Panc1 (cell line): ENCODE data around the gene ZNF662. TPM values are rescaled to one million over a fixed set of nuclear protein-coding genes. Genes with fewer than 3 reads are reported as not detected.

Experiments
- ATAC-seq: fragments of 200-7000 bp; cut with Tn5 transposase; 2 replicates; pipeline ENCODE4 v1.9.1; 2020; ENCODE audit warnings: mild to moderate bottlenecking, moderate library complexity
- BruUV-seq: library from RNA; stranded (reverse); fragments of 400-500 nt; replicated peaks from 2 replicates; lab custom pipeline; 2021; lab: Mats Ljungman, UMichigan
- CTCF ChIA-PET: fragments of 300-600 bp; sonication (Branson Sonifier 250); formaldehyde crosslinking; loops from one replicate; lab custom pipeline; 2022; ENCODE audit warnings: antibody characterized with exemption; lab: Charles Lee
- POLR2A ChIA-PET: fragments of 300-600 bp; sonication (Branson Sonifier 250); formaldehyde crosslinking; loops from one replicate; lab custom pipeline; 2022; ENCODE audit warnings: antibody characterized with exemption; lab: Charles Lee
- DNase-seq: peaks from one replicate; pipeline ENCODE4 v3.0.0-alpha.2; 2010; ENCODE audit warnings: low read depth, low spot score
- H3K27ac ChIP-seq: 2 replicates; pipeline ENCODE4 v1.5.1; 2011; ENCODE audit warnings: mild to moderate bottlenecking, low read length, inconsistent platforms
- H3K27me3 ChIP-seq: fragments of 200-500 bp; sonication (Bioruptor generic); 2 replicates; pipeline ENCODE4 v1.6.0; 2014; ENCODE audit warnings: low read length, inconsistent platforms; ENCODE audit not compliant: control insufficient read depth, insufficient read depth
- H3K36me3 ChIP-seq: fragments of 200-500 bp; sonication (Bioruptor generic); 2 replicates; pipeline ENCODE4 v1.5.1; 2014; ENCODE audit warnings: inconsistent platforms, mild to moderate bottlenecking, low read length, moderate library complexity; ENCODE audit not compliant: control insufficient read depth, insufficient read depth
- H3K4me1 ChIP-seq: 2 replicates; pipeline ENCODE4 v1.5.1; 2011; ENCODE audit warnings: inconsistent platforms, mild to moderate bottlenecking, low read length, moderate library complexity; ENCODE audit not compliant: control insufficient read depth, insufficient read depth
- H3K4me3 ChIP-seq, 2 experiments: 2 replicates each; pipeline ENCODE4 v1.5.1; 2011 to 2012; ENCODE audit warnings: low read depth in 2 of 2, low read length in 2 of 2, mild to moderate bottlenecking in 2 of 2, inconsistent platforms in 1 of 2, moderate library complexity in 1 of 2
- H3K9me3 ChIP-seq: fragments of 200-500 bp; sonication (Bioruptor generic); 2 replicates; pipeline ENCODE4 v1.5.1; 2014; ENCODE audit warnings: low read depth, mild to moderate bottlenecking, inconsistent platforms, low read length, moderate library complexity; ENCODE audit not compliant: control insufficient read depth, insufficient read depth
- POLR2AphosphoS5 ChIP-seq: IDR thresholded peaks from 2 replicates; pipeline ENCODE4 v1.6.1; 2012; ENCODE audit warnings: mild to moderate bottlenecking, low read depth, low read length, moderate library complexity
- SIN3A ChIP-seq: IDR thresholded peaks from 2 replicates; pipeline ENCODE4 v1.6.1; 2012; ENCODE audit warnings: low read depth, mild to moderate bottlenecking, low read length, moderate library complexity, borderline replicate concordance; ENCODE audit not compliant: insufficient read depth
- TCF7L2 ChIP-seq: IDR thresholded peaks from 2 replicates; pipeline ENCODE4 v1.6.1; 2011; ENCODE audit warnings: mild to moderate bottlenecking, low read depth, low read length, inconsistent platforms
- in situ Hi-C: cut with HindIII; loops from 2 replicates; pipeline ENCODE4 v1.10.0; 2016; ENCODE audit warnings: low sequenced_read_pairs, low pct_unique_long_range_greater_than_20kb
- intact Hi-C: fragments of 100-400 bp; cut with micrococcal nuclease; formaldehyde crosslinking; loops from one replicate; pipeline ENCODE4 v1.10.0; 2022; ENCODE audit not compliant: unreplicated experiment
- total RNA-seq: library from RNA; stranded (reverse); gene quantifications from one replicate; pipeline ENCODE4 v1.2.1, GENCODE V29; 2021; ENCODE audit not compliant: unreplicated experiment
- TF ChIP-seq, protein P1 (sequence below): fragments of 450-650 bp; IDR thresholded peaks from 2 replicates; pipeline ENCODE4 v1.5.1; 2017; ENCODE audit warnings: mild to moderate bottlenecking
- TF ChIP-seq, protein P2 (sequence below), 2 experiments: IDR thresholded peaks; 2 replicates each; pipeline ENCODE4 v1.6.1; 2011 to 2012; ENCODE audit warnings: low read depth in 2 of 2, control low read depth in 1 of 2, low read length in 1 of 2, mild to moderate bottlenecking in 1 of 2, moderate library complexity in 1 of 2; ENCODE audit not compliant: insufficient read depth in 1 of 2

The ZNF662 gene
- total RNA-seq, 1 experiment from 2014 or later: not detected

DNA sequence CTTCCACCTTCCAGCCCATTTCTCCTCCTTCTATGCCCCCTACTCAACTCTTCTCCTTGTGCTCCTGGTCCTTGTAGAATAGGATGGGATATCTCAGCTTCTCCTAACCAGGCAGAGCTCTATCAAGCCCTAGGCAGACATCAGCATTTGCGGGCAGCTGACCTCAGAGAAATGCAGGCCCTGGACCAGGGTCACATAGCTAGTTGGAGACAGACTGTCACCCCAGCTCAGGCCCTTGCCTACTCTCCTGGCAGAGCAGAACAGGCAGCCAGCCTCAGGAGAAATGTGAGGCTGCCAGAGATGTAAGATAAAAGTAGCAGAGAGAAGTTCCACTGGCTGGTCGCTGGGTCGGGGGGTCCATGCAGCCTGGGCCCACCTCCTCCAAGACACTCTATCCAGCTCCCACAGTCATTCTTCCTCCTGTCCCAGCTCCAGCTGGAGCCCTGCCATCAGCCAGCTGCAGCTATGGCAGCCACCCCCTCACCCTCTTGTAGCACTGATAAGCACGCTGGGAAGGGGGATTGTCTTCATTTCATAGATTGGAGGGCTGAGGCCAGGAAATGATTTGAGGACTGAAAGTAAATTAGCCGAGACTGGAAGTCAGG lies 34.2 kb upstream of the ZNF662 start:
- intact Hi-C loops (no loop called here), in situ Hi-C loops (no loop called here)
- H3K36me3 ChIP-seq: no peaks in the 10 kb centered on the region
- no peaks in the 10 kb centered on the region for H3K9me3 ChIP-seq
- no peak for TF ChIP-seq TCF7L2
- TF ChIP-seq, protein P1, sequence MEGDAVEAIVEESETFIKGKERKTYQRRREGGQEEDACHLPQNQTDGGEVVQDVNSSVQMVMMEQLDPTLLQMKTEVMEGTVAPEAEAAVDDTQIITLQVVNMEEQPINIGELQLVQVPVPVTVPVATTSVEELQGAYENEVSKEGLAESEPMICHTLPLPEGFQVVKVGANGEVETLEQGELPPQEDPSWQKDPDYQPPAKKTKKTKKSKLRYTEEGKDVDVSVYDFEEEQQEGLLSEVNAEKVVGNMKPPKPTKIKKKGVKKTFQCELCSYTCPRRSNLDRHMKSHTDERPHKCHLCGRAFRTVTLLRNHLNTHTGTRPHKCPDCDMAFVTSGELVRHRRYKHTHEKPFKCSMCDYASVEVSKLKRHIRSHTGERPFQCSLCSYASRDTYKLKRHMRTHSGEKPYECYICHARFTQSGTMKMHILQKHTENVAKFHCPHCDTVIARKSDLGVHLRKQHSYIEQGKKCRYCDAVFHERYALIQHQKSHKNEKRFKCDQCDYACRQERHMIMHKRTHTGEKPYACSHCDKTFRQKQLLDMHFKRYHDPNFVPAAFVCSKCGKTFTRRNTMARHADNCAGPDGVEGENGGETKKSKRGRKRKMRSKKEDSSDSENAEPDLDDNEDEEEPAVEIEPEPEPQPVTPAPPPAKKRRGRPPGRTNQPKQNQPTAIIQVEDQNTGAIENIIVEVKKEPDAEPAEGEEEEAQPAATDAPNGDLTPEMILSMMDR: no peak
- TF ChIP-seq, protein P2, sequence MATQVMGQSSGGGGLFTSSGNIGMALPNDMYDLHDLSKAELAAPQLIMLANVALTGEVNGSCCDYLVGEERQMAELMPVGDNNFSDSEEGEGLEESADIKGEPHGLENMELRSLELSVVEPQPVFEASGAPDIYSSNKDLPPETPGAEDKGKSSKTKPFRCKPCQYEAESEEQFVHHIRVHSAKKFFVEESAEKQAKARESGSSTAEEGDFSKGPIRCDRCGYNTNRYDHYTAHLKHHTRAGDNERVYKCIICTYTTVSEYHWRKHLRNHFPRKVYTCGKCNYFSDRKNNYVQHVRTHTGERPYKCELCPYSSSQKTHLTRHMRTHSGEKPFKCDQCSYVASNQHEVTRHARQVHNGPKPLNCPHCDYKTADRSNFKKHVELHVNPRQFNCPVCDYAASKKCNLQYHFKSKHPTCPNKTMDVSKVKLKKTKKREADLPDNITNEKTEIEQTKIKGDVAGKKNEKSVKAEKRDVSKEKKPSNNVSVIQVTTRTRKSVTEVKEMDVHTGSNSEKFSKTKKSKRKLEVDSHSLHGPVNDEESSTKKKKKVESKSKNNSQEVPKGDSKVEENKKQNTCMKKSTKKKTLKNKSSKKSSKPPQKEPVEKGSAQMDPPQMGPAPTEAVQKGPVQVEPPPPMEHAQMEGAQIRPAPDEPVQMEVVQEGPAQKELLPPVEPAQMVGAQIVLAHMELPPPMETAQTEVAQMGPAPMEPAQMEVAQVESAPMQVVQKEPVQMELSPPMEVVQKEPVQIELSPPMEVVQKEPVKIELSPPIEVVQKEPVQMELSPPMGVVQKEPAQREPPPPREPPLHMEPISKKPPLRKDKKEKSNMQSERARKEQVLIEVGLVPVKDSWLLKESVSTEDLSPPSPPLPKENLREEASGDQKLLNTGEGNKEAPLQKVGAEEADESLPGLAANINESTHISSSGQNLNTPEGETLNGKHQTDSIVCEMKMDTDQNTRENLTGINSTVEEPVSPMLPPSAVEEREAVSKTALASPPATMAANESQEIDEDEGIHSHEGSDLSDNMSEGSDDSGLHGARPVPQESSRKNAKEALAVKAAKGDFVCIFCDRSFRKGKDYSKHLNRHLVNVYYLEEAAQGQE (IDR thresholded peaks at IDR 0.05; ENCODE audit: insufficient read depth in 1 of 2, low read depth in 2 of 2, low read length in 1 of 2): no peak
- TF ChIP-seq SIN3A: no peak
- TF ChIP-seq POLR2AphosphoS5: no peak
- H3K27ac ChIP-seq: no peak overlapping the region
- no peak overlapping the region for H3K4me3 ChIP-seq
- DNase-seq: no peak
- no peaks in the 10 kb centered on the region for H3K4me1 ChIP-seq
- ATAC-seq: no peak
- no TSS peak for BruUV-seq
- H3K27me3 ChIP-seq: no peaks in the 10 kb centered on the region
- POLR2A ChIA-PET: no interaction called here
- CTCF ChIA-PET: no interaction called here

DNA sequence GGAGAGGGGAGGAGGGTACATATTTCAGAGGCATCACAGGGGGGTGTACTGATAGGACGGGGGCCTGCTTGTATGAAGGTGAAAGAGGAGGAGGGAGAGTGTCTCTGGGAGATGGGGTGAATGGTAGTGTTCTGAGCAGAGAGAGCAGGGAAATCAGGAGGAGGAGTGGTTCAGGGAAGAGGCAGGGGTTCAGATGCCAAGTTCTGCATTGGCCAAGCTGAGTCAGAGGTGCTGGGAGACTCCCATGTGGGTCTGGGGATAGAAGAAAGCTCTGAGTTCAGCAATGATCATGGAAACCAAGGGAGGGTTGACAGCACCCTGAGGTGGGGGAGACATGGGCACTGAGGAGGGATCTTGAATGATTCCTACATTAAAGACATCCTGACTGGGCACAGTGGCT lies 33.2 kb upstream of the ZNF662 start:
- Histone ChIP-seq H3K4me1 (no peaks in the 10 kb centered on the region), H3K27me3 (no peaks in the 10 kb centered on the region), H3K36me3 (no peaks in the 10 kb centered on the region), H3K27ac (no peak overlapping the region), H3K4me3 (no peak overlapping the region), H3K9me3 (no peaks in the 10 kb centered on the region)
- no peak for ATAC-seq
- BruUV-seq: no TSS peak
- in situ Hi-C loops (no loop called here), intact Hi-C loops (no loop called here)
- no peak for DNase-seq
- ChIA-PET POLR2A (no interaction called here), CTCF (no interaction called here)
- TF ChIP-seq, protein P2 (IDR thresholded peaks at IDR 0.05; ENCODE audit: insufficient read depth in 1 of 2, low read depth in 2 of 2, low read length in 1 of 2): no peak
- TF ChIP-seq SIN3A: no peak
- TF ChIP-seq, protein P1: no peak
- no peak for TF ChIP-seq TCF7L2
- no peak for TF ChIP-seq POLR2AphosphoS5
